Endothelial cell of umbilical vein (primary cell): ENCODE results near the gene IGFBP4. TPM values are rescaled to one million over a fixed set of nuclear protein-coding genes. Genes with fewer than 3 reads are reported as not detected.
A peak's percentile ranks its signal among the peaks of the same experiment; 100 is the strongest.

Experiments
- BruUV-seq: library from RNA; stranded (reverse); fragments of 400-500 nt; replicated peaks from 2 replicates; lab custom pipeline; 2021; lab: Mats Ljungman, UMichigan
- CTCF ChIA-PET: fragments of 300-600, 350-600 bp; sonication (Branson Sonifier 250); formaldehyde crosslinking; loops from one replicate; lab custom pipeline; 2021; ENCODE audit warnings: antibody characterized with exemption, inconsistent platforms; lab: Charles Lee
- POLR2A ChIA-PET: fragments of 300-600, 350-600 bp; sonication (Branson Sonifier 250); formaldehyde crosslinking; loops from one replicate; lab custom pipeline; 2021; ENCODE audit warnings: antibody characterized with exemption, inconsistent platforms; lab: Charles Lee
- DNase-seq: peaks from one replicate; pipeline ENCODE4 v3.0.0-alpha.2; 2011; ENCODE audit warnings: low read depth, low spot score
- FAIRE-seq: peaks from 2 replicates; lab custom pipeline; 2011; peaks lifted over from hg19 to GRCh38; lab: Jason Lieb, UNC
- H2AFZ ChIP-seq: 2 replicates; pipeline ENCODE4 v1.6.0; 2012; ENCODE audit warnings: low read depth, low read length, control low read depth, inconsistent platforms
- H3K27ac ChIP-seq: 2 replicates; pipeline ENCODE4 v1.5.1; 2011; ENCODE audit warnings: low read depth, mild to moderate bottlenecking, control low read depth, low read length, moderate library complexity; ENCODE audit not compliant: insufficient read depth
- H3K27me3 ChIP-seq, 2 experiments: 2 replicates each; pipeline versions ENCODE4 v1.6.0 to v1.6.1; 2011; ENCODE audit warnings: low read length in 2 of 2, mixed read lengths in 1 of 2; ENCODE audit not compliant: control insufficient read depth in 2 of 2, insufficient read depth in 2 of 2
- H3K36me3 ChIP-seq, 2 experiments: 2 replicates in 1 of 2; 3 replicates in 1 of 2; pipeline ENCODE4 v1.5.1; 2011; ENCODE audit warnings: low read length in 2 of 2, mild to moderate bottlenecking in 1 of 2, moderate library complexity in 1 of 2; ENCODE audit not compliant: control insufficient read depth in 2 of 2, insufficient read depth in 2 of 2; ENCODE audit errors: extremely low read depth in 1 of 2
- H3K4me1 ChIP-seq: 3 replicates; pipeline ENCODE4 v1.5.1; 2011; ENCODE audit warnings: mild to moderate bottlenecking, low read length; ENCODE audit not compliant: control insufficient read depth, insufficient read depth; ENCODE audit errors: extremely low read depth
- H3K4me2 ChIP-seq: 2 replicates; pipeline ENCODE4 v1.6.1; 2011; ENCODE audit warnings: low read length, control low read depth, mixed read lengths; ENCODE audit not compliant: insufficient read depth
- H3K4me3 ChIP-seq, 3 experiments: fragments of 200-600 bp in 1 of 3; sonication (generic), shearing (Covaris generic) in 1 of 3; replicated peaks in 1 of 3; 2 replicates each; pipeline ENCODE4 v1.5.1; 2011 to 2016; ENCODE audit warnings: control low read depth in 3 of 3, low read length in 3 of 3, mild to moderate bottlenecking in 2 of 3, inconsistent platforms in 1 of 3, low read depth in 1 of 3, moderate library complexity in 1 of 3; ENCODE audit not compliant: insufficient read depth in 1 of 3
- H3K79me2 ChIP-seq: 2 replicates; pipeline ENCODE4 v1.6.0; 2012; ENCODE audit warnings: low read length, inconsistent platforms; ENCODE audit not compliant: control insufficient read depth, insufficient read depth
- H3K9ac ChIP-seq: replicated peaks from 2 replicates; pipeline ENCODE3; 2011; ENCODE audit warnings: low read length, control low read depth; ENCODE audit not compliant: insufficient read depth; ENCODE audit errors: extremely low read depth
- H3K9me1 ChIP-seq: replicated peaks from 3 replicates; pipeline ENCODE4 v1.6.0; 2011; ENCODE audit warnings: mild to moderate bottlenecking, low read length; ENCODE audit not compliant: control insufficient read depth, insufficient read depth; ENCODE audit errors: extremely low read depth
- H3K9me3 ChIP-seq: replicated peaks from 2 replicates; pipeline ENCODE4 v1.5.1; 2012; ENCODE audit warnings: low read length, inconsistent platforms; ENCODE audit not compliant: control insufficient read depth, insufficient read depth
- H4K20me1 ChIP-seq: replicated peaks from 2 replicates; pipeline ENCODE3; 2011; ENCODE audit warnings: mild to moderate bottlenecking, low read length; ENCODE audit not compliant: control insufficient read depth, insufficient read depth; ENCODE audit errors: extremely low read depth
- EZH2 ChIP-seq: IDR thresholded peaks from 2 replicates; pipeline ENCODE4 v1.6.1; 2012; ENCODE audit warnings: borderline replicate concordance, low read depth, mild to moderate bottlenecking, moderate library complexity, low read length, inconsistent platforms; ENCODE audit not compliant: severe bottlenecking
- FOS ChIP-seq: IDR thresholded peaks from 2 replicates; pipeline ENCODE4 v1.6.1; 2011; ENCODE audit warnings: mild to moderate bottlenecking, low read length, moderate library complexity, borderline replicate concordance; ENCODE audit not compliant: insufficient read depth
- MYC ChIP-seq: IDR thresholded peaks from one replicate; pipeline ENCODE4 v1.6.1; 2011; ENCODE audit warnings: mild to moderate bottlenecking, low read depth, low read length
- POLR2A ChIP-seq: IDR thresholded peaks from 2 replicates; pipeline ENCODE4 v1.6.1; 2012; ENCODE audit warnings: low read depth, mild to moderate bottlenecking, control low read depth, low read length
- POLR2AphosphoS5 ChIP-seq: IDR thresholded peaks from 2 replicates; pipeline ENCODE4 v1.6.1; 2012; ENCODE audit warnings: low read depth, mild to moderate bottlenecking, control low read depth, low read length, moderate library complexity; ENCODE audit not compliant: insufficient read depth
- dilution Hi-C: fragments of 300-500 bp; cut with MboI; formaldehyde crosslinking; loops from one replicate; pipeline ENCODE4 v1.15.0; 2019; ENCODE audit warnings: low sequenced_read_pairs; ENCODE audit not compliant: extremely low pct_ligation_motif_present
- intact Hi-C: fragments of 100-400 bp; cut with micrococcal nuclease; formaldehyde crosslinking; loops from one replicate; pipeline ENCODE4 v1.10.0; 2022
- polyA plus RNA-seq, 4 experiments: library from polyadenylated mRNA; depleted of rRNA in 3 of 4; stranded (reverse) in 3 of 4; unstranded in 1 of 4; fragments of >200 nt; gene quantifications; 2 replicates each; pipeline versions ENCODE4 v1.2.1 to v1.2.3, GENCODE V29; 2011 to 2012; ENCODE audit warnings: missing spikeins in 1 of 4
- total RNA-seq: library from RNA; stranded (reverse); gene quantifications from 2 replicates; pipeline ENCODE4 v1.2.3, GENCODE V29; 2021
- TF ChIP-seq, protein P1 (sequence below), 2 donors: IDR thresholded peaks; 1 replicate in 1 of 2; 2 replicates in 1 of 2; pipeline ENCODE4 v1.5.1; 2011; ENCODE audit warnings: low read length in 2 of 2, mild to moderate bottlenecking in 2 of 2, moderate library complexity in 2 of 2, control low read depth in 1 of 2, inconsistent platforms in 1 of 2, low read depth in 1 of 2; ENCODE audit not compliant: insufficient read depth in 1 of 2; ENCODE audit errors: extremely low read depth in 1 of 2

IGFBP4 gene
- total and polyA plus RNA-seq, 2 donors (not counting 3 experiments of a cell fraction or from before 2014, with no cell fraction given): 377 to 618 TPM

DNA sequence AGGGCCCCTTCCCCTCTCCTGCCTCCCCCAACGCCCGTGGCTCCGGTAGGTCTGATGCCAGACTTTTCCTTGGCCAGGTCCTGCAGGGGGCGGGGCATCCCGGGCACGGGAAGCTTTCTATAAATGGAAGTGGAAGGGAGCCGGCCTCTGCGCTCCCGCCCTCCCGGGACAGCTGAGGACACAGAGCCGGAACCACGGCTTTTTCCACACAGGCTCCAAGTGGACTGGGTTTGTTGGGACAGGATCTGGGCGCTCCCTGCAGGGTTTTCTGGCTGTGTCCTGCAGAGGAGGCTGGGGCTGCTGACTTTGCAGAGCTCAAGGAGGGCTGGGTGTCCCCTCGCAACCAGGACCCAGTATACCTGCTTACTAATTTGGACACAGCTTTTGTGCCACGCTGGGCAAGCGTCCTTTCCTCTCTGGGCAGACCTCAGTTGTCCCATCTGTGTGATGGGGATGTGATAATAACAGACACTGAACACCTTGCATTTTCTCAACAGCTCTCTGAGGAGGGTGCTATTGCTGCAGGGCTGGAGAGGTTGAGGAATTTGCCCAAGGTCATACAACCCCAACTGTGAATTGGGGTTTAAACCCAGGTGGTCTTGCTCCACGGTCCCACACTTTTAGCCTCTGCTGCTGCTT, 56.4 kb downstream of the IGFBP4 start:
- no peaks in the 10 kb centered on the region for H3K9me1 ChIP-seq
- H3K27me3 ChIP-seq: peaks cover 0 to 6% of the 10 kb centered on the region in 2 experiments
- BruUV-seq: no TSS peak
- H3K27ac ChIP-seq: no peak overlapping the region
- peaks cover 7% of the 10 kb centered on the region for H3K4me1 ChIP-seq
- intact Hi-C loops (loop anchor here (1.0 kb wide), 1 partner anchor 33 kb away; no protein-coding TSS in a partner anchor), dilution Hi-C loops (no loop called here)
- no peak overlapping the region for H3K9ac ChIP-seq
- peak overlapping the region; percentile 87 for H2AFZ ChIP-seq
- ChIA-PET POLR2A (no interaction called here), CTCF (interaction anchor here (0.5 to 1.9 kb wide), 7 partner anchors 10 to 33 kb away, joined by 3 to 21 read pairs (median 4); no protein-coding TSS in a partner anchor)
- no peaks in the 10 kb centered on the region for H4K20me1 ChIP-seq
- no peaks in the 10 kb centered on the region for H3K79me2 ChIP-seq
- DNase-seq (peak; percentile 58), FAIRE-seq (peak; percentile 87)
- H3K4me3 ChIP-seq: no peak overlapping the region
- no peak for TF ChIP-seq POLR2A
- TF ChIP-seq POLR2AphosphoS5: no peak
- no peak for TF ChIP-seq EZH2
- no peak for TF ChIP-seq FOS
- no peaks in the 10 kb centered on the region for H3K9me3 ChIP-seq
- peak overlapping the region; percentile 52 for H3K4me2 ChIP-seq
- no peaks in the 10 kb centered on the region for H3K36me3 ChIP-seq

DNA sequence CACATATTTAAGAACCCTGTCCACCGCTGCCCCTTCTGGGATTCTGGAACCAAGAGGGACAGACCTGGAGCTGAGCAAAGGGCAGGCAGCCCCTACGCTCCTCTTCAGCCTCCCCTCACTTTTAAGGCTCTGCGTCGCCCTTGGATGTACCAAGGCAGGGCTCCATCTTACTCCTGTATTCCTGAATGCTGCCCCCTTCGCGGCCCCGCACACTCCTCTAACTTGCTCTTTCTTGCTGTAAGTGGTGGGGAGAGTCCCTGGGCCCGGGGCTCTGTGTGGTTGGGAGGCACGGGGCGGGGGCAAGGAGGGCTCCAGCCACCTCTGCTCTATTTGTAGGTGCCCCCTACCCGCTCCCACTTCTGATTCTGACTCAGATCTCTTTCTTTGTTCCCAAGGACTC, 56.9 kb downstream of the IGFBP4 start:
- Histone ChIP-seq H3K9ac (no peak overlapping the region), H3K9me3 (no peaks in the 10 kb centered on the region), H3K4me2 (no peak overlapping the region), H3K9me1 (no peaks in the 10 kb centered on the region), H3K4me1 (peaks cover 7% of the 10 kb centered on the region), H3K79me2 (no peaks in the 10 kb centered on the region), H4K20me1 (no peaks in the 10 kb centered on the region), H3K36me3 (no peaks in the 10 kb centered on the region), H3K27ac (no peak overlapping the region), H2AFZ (no peak overlapping the region), H3K27me3 (peaks cover 0 to 7% of the 10 kb centered on the region in 2 experiments), H3K4me3 (no peak overlapping the region)
- no peak for FAIRE-seq
- dilution Hi-C loops (no loop called here), intact Hi-C loops (no loop called here)
- TF ChIP-seq, protein P1, sequence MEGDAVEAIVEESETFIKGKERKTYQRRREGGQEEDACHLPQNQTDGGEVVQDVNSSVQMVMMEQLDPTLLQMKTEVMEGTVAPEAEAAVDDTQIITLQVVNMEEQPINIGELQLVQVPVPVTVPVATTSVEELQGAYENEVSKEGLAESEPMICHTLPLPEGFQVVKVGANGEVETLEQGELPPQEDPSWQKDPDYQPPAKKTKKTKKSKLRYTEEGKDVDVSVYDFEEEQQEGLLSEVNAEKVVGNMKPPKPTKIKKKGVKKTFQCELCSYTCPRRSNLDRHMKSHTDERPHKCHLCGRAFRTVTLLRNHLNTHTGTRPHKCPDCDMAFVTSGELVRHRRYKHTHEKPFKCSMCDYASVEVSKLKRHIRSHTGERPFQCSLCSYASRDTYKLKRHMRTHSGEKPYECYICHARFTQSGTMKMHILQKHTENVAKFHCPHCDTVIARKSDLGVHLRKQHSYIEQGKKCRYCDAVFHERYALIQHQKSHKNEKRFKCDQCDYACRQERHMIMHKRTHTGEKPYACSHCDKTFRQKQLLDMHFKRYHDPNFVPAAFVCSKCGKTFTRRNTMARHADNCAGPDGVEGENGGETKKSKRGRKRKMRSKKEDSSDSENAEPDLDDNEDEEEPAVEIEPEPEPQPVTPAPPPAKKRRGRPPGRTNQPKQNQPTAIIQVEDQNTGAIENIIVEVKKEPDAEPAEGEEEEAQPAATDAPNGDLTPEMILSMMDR (IDR thresholded peaks at IDR 0.05; ENCODE audit: extremely low read depth in 1 of 2, insufficient read depth in 1 of 2, low read depth in 1 of 2, low read length in 2 of 2): no peak
- TF ChIP-seq EZH2: no peak
- no peak for TF ChIP-seq FOS
- TF ChIP-seq POLR2AphosphoS5: no peak
- no peak for TF ChIP-seq MYC
- ChIA-PET CTCF (interaction anchor here (0.9 to 1.9 kb wide), 4 partner anchors 15 to 33 kb away, joined by 3 to 21 read pairs (median 4); no protein-coding TSS in a partner anchor), POLR2A (no interaction called here)
- BruUV-seq: no TSS peak
- no peak for DNase-seq
